ENCODE data around the gene PBXIP1. TPM values are rescaled to one million over a fixed set of nuclear protein-coding genes. Genes with fewer than 3 reads are reported as not detected.

Gene PBXIP1
- total and polyA plus RNA-seq, 4 donors, result 3.8 to 42.8 (median 20.5) TPM

DNA sequence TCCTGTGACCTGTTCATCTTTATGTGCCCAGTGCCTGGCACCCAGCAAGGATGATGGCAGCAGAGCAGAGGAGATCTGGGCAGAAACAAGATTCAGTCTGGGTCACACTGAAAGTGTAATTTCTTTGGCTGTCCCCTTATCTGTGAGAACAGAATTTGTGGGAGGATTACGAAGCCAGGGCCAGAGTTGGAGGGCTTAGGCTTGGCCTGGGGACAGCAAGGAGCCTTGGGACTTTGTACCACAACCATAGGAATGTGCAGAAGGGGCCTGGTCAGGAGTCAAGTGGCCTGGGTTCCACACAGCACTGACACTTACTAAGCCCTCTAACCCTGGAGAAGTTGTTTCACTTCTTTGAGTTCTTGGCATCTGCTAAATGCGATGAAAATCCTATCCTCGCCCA lies 32.2 kb downstream of the PBXIP1 start:
- H3K4me1 ChIP-seq (ENCODE audit: control insufficient read depth in 4 of 4, insufficient read depth in 4 of 4, low read length in 3 of 4), result no peaks in the 10 kb centered on the region
- no peak overlapping the region for H3K4me3 ChIP-seq (ENCODE audit: low read depth in 1 of 3, low read length in 3 of 3)
- no peaks in the 10 kb centered on the region for H3K9me3 ChIP-seq (ENCODE audit: control insufficient read depth in 4 of 4, low read length in 3 of 4)
- H3K27ac ChIP-seq (ENCODE audit: low read depth in 1 of 2, low read length in 2 of 2), result no peak overlapping the region
- peaks cover 5 to 52% (median 30%) of the 10 kb centered on the region in 4 donors for H3K36me3 ChIP-seq (ENCODE audit: control insufficient read depth in 4 of 4, insufficient read depth in 3 of 4, low read depth in 1 of 4, low read length in 3 of 4)
- TF ChIP-seq HNF4G (IDR thresholded peaks at IDR 0.05), result no peak
- TF ChIP-seq, protein P1, sequence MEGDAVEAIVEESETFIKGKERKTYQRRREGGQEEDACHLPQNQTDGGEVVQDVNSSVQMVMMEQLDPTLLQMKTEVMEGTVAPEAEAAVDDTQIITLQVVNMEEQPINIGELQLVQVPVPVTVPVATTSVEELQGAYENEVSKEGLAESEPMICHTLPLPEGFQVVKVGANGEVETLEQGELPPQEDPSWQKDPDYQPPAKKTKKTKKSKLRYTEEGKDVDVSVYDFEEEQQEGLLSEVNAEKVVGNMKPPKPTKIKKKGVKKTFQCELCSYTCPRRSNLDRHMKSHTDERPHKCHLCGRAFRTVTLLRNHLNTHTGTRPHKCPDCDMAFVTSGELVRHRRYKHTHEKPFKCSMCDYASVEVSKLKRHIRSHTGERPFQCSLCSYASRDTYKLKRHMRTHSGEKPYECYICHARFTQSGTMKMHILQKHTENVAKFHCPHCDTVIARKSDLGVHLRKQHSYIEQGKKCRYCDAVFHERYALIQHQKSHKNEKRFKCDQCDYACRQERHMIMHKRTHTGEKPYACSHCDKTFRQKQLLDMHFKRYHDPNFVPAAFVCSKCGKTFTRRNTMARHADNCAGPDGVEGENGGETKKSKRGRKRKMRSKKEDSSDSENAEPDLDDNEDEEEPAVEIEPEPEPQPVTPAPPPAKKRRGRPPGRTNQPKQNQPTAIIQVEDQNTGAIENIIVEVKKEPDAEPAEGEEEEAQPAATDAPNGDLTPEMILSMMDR (IDR thresholded peaks at IDR 0.05; ENCODE audit: low read depth, low read length, missing input control), result no peak
- TF ChIP-seq EGR1 (IDR thresholded peaks at IDR 0.05; ENCODE audit: low read depth in 2 of 2), result no peak
- WGBS, result 94% methylated on average over 3 of the region's 3 CpGs
- no peak for DNase-seq (ENCODE audit: low spot score)
- no peaks in the 10 kb centered on the region for H3K27me3 ChIP-seq (ENCODE audit: control insufficient read depth in 4 of 4, insufficient read depth in 4 of 4, low read length in 3 of 4)
- no peak overlapping the region for H3K9ac ChIP-seq (ENCODE audit: low read depth in 1 of 2, low read length in 2 of 2)

DNA sequence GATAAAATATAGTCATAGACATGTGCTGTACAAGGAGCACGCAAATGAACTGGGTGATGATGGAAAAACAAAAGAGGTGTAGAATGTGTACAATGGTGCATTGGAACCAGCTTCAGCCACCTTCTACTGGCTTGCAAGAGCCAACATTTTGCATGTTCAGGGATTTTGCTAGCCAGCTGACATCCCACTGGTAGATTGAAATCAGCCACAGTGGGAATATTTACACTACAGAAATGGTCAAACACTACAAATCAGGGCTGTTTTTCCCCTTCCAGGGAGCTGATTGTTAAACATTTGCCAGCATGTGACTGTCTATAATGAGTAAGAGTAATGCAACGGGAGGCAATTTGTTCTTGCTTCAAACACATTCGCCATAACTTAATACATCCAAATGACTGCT lies 42.6 kb downstream of the PBXIP1 start:
- Histone ChIP-seq H3K27ac (ENCODE audit: low read depth in 1 of 2, low read length in 2 of 2) (no peak overlapping the region), H3K27me3 (ENCODE audit: control insufficient read depth in 4 of 4, insufficient read depth in 4 of 4, low read length in 3 of 4) (no peaks in the 10 kb centered on the region), H3K9me3 (ENCODE audit: control insufficient read depth in 4 of 4, low read length in 3 of 4) (no peaks in the 10 kb centered on the region), H3K4me1 (ENCODE audit: control insufficient read depth in 4 of 4, insufficient read depth in 4 of 4, low read length in 3 of 4) (no peaks in the 10 kb centered on the region), H3K9ac (ENCODE audit: low read depth in 1 of 2, low read length in 2 of 2) (no peak overlapping the region), H3K36me3 (ENCODE audit: control insufficient read depth in 4 of 4, insufficient read depth in 3 of 4, low read depth in 1 of 4, low read length in 3 of 4) (no peaks in the 10 kb centered on the region), H3K4me3 (ENCODE audit: low read depth in 1 of 3, low read length in 3 of 3) (no peak overlapping the region)
- WGBS, result 96% methylated on average over 3 of the region's 3 CpGs
- DNase-seq (ENCODE audit: low spot score), result no peak
- TF ChIP-seq NR2F2 (IDR thresholded peaks at IDR 0.05) (no peak), YY1 (IDR thresholded peaks at IDR 0.05) (no peak), FOXA1 (IDR thresholded peaks at IDR 0.05) (no peak), EGR1 (IDR thresholded peaks at IDR 0.05; ENCODE audit: low read depth in 2 of 2) (no peak), GABPA (IDR thresholded peaks at IDR 0.05 in 1 of 2, conservative IDR thresholded peaks at IDR 0.05 in 1 of 2) (no peak), TAF1 (conservative IDR thresholded peaks at IDR 0.05) (no peak), SP1 (IDR thresholded peaks at IDR 0.05) (no peak), RXRA (IDR thresholded peaks at IDR 0.05) (no peak), JUND (IDR thresholded peaks at IDR 0.05) (no peak), FOXA2 (IDR thresholded peaks at IDR 0.05) (no peak), HNF4A (conservative IDR thresholded peaks at IDR 0.05) (no peak), HNF4G (IDR thresholded peaks at IDR 0.05) (no peak), RAD21 (IDR thresholded peaks at IDR 0.05) (no peak)
- TF ChIP-seq, protein P2, sequence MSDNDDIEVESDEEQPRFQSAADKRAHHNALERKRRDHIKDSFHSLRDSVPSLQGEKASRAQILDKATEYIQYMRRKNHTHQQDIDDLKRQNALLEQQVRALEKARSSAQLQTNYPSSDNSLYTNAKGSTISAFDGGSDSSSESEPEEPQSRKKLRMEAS (IDR thresholded peaks at IDR 0.05), result no peak
- TF ChIP-seq, protein P1 (IDR thresholded peaks at IDR 0.05; ENCODE audit: low read depth, low read length, missing input control), result no peak
- TF ChIP-seq, protein P3, sequence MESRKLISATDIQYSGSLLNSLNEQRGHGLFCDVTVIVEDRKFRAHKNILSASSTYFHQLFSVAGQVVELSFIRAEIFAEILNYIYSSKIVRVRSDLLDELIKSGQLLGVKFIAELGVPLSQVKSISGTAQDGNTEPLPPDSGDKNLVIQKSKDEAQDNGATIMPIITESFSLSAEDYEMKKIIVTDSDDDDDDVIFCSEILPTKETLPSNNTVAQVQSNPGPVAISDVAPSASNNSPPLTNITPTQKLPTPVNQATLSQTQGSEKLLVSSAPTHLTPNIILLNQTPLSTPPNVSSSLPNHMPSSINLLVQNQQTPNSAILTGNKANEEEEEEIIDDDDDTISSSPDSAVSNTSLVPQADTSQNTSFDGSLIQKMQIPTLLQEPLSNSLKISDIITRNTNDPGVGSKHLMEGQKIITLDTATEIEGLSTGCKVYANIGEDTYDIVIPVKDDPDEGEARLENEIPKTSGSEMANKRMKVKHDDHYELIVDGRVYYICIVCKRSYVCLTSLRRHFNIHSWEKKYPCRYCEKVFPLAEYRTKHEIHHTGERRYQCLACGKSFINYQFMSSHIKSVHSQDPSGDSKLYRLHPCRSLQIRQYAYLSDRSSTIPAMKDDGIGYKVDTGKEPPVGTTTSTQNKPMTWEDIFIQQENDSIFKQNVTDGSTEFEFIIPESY (IDR thresholded peaks at IDR 0.05), result no peak
- TF ChIP-seq, protein P4, sequence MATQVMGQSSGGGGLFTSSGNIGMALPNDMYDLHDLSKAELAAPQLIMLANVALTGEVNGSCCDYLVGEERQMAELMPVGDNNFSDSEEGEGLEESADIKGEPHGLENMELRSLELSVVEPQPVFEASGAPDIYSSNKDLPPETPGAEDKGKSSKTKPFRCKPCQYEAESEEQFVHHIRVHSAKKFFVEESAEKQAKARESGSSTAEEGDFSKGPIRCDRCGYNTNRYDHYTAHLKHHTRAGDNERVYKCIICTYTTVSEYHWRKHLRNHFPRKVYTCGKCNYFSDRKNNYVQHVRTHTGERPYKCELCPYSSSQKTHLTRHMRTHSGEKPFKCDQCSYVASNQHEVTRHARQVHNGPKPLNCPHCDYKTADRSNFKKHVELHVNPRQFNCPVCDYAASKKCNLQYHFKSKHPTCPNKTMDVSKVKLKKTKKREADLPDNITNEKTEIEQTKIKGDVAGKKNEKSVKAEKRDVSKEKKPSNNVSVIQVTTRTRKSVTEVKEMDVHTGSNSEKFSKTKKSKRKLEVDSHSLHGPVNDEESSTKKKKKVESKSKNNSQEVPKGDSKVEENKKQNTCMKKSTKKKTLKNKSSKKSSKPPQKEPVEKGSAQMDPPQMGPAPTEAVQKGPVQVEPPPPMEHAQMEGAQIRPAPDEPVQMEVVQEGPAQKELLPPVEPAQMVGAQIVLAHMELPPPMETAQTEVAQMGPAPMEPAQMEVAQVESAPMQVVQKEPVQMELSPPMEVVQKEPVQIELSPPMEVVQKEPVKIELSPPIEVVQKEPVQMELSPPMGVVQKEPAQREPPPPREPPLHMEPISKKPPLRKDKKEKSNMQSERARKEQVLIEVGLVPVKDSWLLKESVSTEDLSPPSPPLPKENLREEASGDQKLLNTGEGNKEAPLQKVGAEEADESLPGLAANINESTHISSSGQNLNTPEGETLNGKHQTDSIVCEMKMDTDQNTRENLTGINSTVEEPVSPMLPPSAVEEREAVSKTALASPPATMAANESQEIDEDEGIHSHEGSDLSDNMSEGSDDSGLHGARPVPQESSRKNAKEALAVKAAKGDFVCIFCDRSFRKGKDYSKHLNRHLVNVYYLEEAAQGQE (IDR thresholded peaks at IDR 0.05), result no peak
- TF ChIP-seq, protein P5, sequence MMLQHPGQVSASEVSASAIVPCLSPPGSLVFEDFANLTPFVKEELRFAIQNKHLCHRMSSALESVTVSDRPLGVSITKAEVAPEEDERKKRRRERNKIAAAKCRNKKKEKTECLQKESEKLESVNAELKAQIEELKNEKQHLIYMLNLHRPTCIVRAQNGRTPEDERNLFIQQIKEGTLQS (IDR thresholded peaks at IDR 0.05), result no peak

All from liver (tissue), 9 donors.